Inflammatory macrophage (primary cell): ENCODE measurements around the gene SNAPC4.

Source experiments
- DNase-seq, 2 donors: peaks; one replicate each; pipeline ENCODE4 v3.0.0-alpha.2; 2020 to 2022

Gene SNAPC4

GRCh38 chr9:136387217-136387616, 12.8 kb downstream of the SNAPC4 start:
- no peak for DNase-seq

- peak in 1 of 2 donors; percentile 41 for DNase-seq
Measured at GRCh38 chr9:136386018-136386417, 14.0 kb downstream of the SNAPC4 start.

- DNase-seq, result peak in 1 of 2 donors; percentile 27
Measured at GRCh38 chr9:136385015-136385414, 15.0 kb downstream of the SNAPC4 start.

GRCh38 chr9:136383436-136383835, 16.5 kb downstream of the SNAPC4 start:
- DNase-seq, result no peak

GRCh38 chr9:136381966-136382513, 17.9 kb downstream of the SNAPC4 start:
- DNase-seq, result no peak

GRCh38 chr9:136381311-136381710, 18.7 kb downstream of the SNAPC4 start:
- no peak for DNase-seq

- no peak for DNase-seq
Measured at GRCh38 chr9:136380381-136380780, 19.6 kb downstream of the SNAPC4 start.

GRCh38 chr9:136379891-136380290, 20.1 kb downstream of the SNAPC4 start:
- DNase-seq, result no peak

- no peak for DNase-seq
Measured at GRCh38 chr9:136379401-136379800, 20.6 kb downstream of the SNAPC4 start.

- no peak for DNase-seq
Measured at GRCh38 chr9:136379003-136379287, 21.0 kb downstream of the SNAPC4 start.

GRCh38 chr9:136378170-136379002, 21.6 kb downstream of the SNAPC4 start:
- no peak for DNase-seq

GRCh38 chr9:136377341-136378169, 22.4 kb downstream of the SNAPC4 start:
- DNase-seq, result peak; percentile 22 to 74

GRCh38 chr9:136376457-136376856, 23.5 kb downstream of the SNAPC4 start:
- DNase-seq, result no peak

- DNase-seq, result no peak
Measured at GRCh38 chr9:136375096-136375495, 24.9 kb downstream of the SNAPC4 start.

GRCh38 chr9:136374183-136374575, 25.8 kb downstream of the SNAPC4 start:
- DNase-seq, result no peak

GRCh38 chr9:136373300-136374182, 26.4 kb downstream of the SNAPC4 start, which contains the start of gene CARD9:
TSS of gene CARD9 (minus strand) at chr9:136373669. CDS start at chr9:136372078, 1,591 bp downstream.
- peak; percentile 90 to 93 for DNase-seq

GRCh38 chr9:136372561-136373299, 27.2 kb downstream of the SNAPC4 start:
- DNase-seq, result peak; percentile 83 to 90

- DNase-seq, result no peak
Measured at GRCh38 chr9:136372006-136372405, 28.0 kb downstream of the SNAPC4 start.

GRCh38 chr9:136371533-136371880, 28.5 kb downstream of the SNAPC4 start:
- DNase-seq, result no peak

GRCh38 chr9:136370687-136371532, 29.1 kb downstream of the SNAPC4 start:
- no peak for DNase-seq

GRCh38 chr9:136370037-136370436, 29.9 kb downstream of the SNAPC4 start:
- no peak for DNase-seq
